22Rv1 (cell line): ENCODE measurements around the gene FGF1.

ENCODE experiments used
- CTCF ChIP-seq: fragments of 450-650 bp; IDR thresholded peaks from 2 replicates; pipeline ENCODE4 v1.5.1; 2017; ENCODE audit warnings: mild to moderate bottlenecking
- ZFX ChIP-seq: fragments of 450-650 bp; IDR thresholded peaks from 2 replicates; pipeline ENCODE4 v1.6.1; 2017; ENCODE audit warnings: antibody characterized with exemption, borderline replicate concordance

GRCh38 chr5:142561029-142561428 is 124.9 kb downstream of the FGF1 start:
- TF ChIP-seq CTCF (no peak), ZFX (no peak)
